ENCODE measurements around the gene RFTN1. TPM values are rescaled to one million over a fixed set of nuclear protein-coding genes. Genes with fewer than 3 reads are reported as not detected.

The RFTN1 gene
- total RNA-seq, 1 donor from 2014 or later, result 0.92 TPM

DNA sequence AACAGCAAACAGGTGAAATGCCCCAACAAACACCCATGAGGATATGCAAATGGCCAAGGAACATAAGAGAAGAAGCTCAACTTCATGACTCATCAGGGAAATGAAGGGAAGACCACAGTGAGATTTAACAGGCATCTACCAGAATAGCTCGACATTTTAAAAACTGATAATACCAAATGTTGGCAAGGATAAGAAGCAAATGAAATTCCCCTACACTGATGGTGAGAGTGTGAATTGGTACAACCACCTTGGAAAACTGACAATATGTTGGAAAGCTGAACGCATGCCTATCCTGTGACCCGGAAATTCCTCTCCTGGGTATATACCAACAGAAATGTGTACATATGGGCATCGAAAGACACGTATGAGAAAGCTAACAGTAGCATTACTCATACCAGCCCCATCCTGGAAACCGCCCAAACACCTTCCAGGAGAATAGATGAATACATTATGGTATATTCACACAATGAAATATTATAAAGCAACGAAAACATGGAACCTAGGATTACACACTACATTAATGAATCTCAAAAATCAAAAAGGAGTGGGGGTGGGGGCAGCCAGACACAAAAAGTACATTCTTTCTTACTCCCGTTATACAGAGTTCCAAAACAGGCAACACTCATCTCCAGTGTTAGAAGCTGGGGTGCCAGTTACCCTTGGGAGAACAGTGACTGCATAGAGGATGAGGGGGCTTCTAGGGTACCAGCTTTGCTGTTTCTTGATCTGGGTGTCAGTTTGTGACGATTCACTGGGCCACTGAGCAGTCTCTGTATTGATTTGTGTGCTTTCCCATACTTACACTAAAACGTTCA, 16.9 kb downstream of the RFTN1 start:
- peaks cover 11% of the 10 kb centered on the region for H3K4me1 Mint-ChIP-seq
- no peaks in the 10 kb centered on the region for H3K79me2 ChIP-seq (ENCODE audit: low read depth)

DNA sequence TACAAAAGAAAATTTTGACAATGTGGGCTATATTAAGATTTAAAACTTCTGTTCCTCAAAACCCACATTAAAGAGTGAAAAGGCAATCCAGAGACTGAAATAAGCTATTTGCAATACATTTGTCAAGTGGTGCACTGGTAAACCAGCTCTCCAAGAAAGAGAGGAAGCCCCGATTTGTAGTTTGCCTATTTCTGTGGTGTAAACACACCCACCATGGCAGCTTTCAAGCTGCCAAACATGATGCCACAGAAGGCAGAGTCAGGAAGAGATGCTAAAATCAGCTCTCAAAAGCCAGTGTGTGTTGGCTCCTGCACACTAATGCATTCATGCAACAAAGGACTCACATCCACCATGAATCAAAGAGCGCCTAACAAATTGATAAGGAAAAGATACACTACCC, 17.5 kb downstream of the RFTN1 start:
- Histone ChIP-seq H4K20me1 (ENCODE audit: low read depth) (no peaks in the 10 kb centered on the region), H3K4me2 (no peak overlapping the region), H2AFZ (replicated peaks) (no peak overlapping the region), H3K4me1 (peaks cover 12% of the 10 kb centered on the region), H3K9me3 (ENCODE audit: low read depth) (no peaks in the 10 kb centered on the region), H3K27me3 (no peaks in the 10 kb centered on the region), H3K4me3 (no peak overlapping the region), H3K9ac (no peak overlapping the region), H3K36me3 (no peaks in the 10 kb centered on the region), H3K79me2 (ENCODE audit: low read depth) (no peaks in the 10 kb centered on the region), H3F3A (ENCODE audit: low read depth) (no peaks in the 10 kb centered on the region), H3K27ac (no peak overlapping the region)
- Mint-ChIP-seq H3K4me3 (no peak overlapping the region), H3K27me3 (ENCODE audit: insufficient read depth, low read depth) (peaks cover 3% of the 10 kb centered on the region), H3K4me1 (peaks cover 11% of the 10 kb centered on the region), H3K36me3 (peaks cover 6% of the 10 kb centered on the region), H3K27ac (no peak overlapping the region), H3K9me3 (peaks cover 9% of the 10 kb centered on the region)
- no peak for DNase-seq (ENCODE audit: low spot score)
- TF ChIP-seq, protein P1, sequence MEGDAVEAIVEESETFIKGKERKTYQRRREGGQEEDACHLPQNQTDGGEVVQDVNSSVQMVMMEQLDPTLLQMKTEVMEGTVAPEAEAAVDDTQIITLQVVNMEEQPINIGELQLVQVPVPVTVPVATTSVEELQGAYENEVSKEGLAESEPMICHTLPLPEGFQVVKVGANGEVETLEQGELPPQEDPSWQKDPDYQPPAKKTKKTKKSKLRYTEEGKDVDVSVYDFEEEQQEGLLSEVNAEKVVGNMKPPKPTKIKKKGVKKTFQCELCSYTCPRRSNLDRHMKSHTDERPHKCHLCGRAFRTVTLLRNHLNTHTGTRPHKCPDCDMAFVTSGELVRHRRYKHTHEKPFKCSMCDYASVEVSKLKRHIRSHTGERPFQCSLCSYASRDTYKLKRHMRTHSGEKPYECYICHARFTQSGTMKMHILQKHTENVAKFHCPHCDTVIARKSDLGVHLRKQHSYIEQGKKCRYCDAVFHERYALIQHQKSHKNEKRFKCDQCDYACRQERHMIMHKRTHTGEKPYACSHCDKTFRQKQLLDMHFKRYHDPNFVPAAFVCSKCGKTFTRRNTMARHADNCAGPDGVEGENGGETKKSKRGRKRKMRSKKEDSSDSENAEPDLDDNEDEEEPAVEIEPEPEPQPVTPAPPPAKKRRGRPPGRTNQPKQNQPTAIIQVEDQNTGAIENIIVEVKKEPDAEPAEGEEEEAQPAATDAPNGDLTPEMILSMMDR (IDR thresholded peaks at IDR 0.05), result no peak
- TF ChIP-seq EZH2phosphoT487 (IDR thresholded peaks at IDR 0.05) (no peak), EZH2 (IDR thresholded peaks at IDR 0.05) (no peak)

More for the DNA sequence above, 16.9 kb downstream of the RFTN1 start:
- TF ChIP-seq, protein P1 (IDR thresholded peaks at IDR 0.05), result no peak
- TF ChIP-seq EZH2phosphoT487 (IDR thresholded peaks at IDR 0.05) (no peak), EZH2 (IDR thresholded peaks at IDR 0.05) (no peak)
- no peak overlapping the region for H3K9ac ChIP-seq
- Mint-ChIP-seq H3K9me3 (peaks cover 5% of the 10 kb centered on the region), H3K27me3 (ENCODE audit: insufficient read depth, low read depth) (peaks cover 3% of the 10 kb centered on the region), H3K4me3 (no peak overlapping the region), H3K36me3 (peaks cover 4% of the 10 kb centered on the region), H3K27ac (no peak overlapping the region)
- H3K27ac ChIP-seq, result no peak overlapping the region
- no peaks in the 10 kb centered on the region for H4K20me1 ChIP-seq (ENCODE audit: low read depth)
- H3K4me3 ChIP-seq, result no peak overlapping the region
- no peaks in the 10 kb centered on the region for H3K36me3 ChIP-seq
- H3K4me1 ChIP-seq, result peaks cover 12% of the 10 kb centered on the region
- H3K9me3 ChIP-seq (ENCODE audit: low read depth), result no peaks in the 10 kb centered on the region
- DNase-seq (ENCODE audit: low spot score), result no peak
- no peak overlapping the region for H3K4me2 ChIP-seq
- H3K27me3 ChIP-seq, result no peaks in the 10 kb centered on the region
- H3F3A ChIP-seq (ENCODE audit: low read depth), result no peaks in the 10 kb centered on the region
- no peak overlapping the region for H2AFZ ChIP-seq (replicated peaks)

DNA sequence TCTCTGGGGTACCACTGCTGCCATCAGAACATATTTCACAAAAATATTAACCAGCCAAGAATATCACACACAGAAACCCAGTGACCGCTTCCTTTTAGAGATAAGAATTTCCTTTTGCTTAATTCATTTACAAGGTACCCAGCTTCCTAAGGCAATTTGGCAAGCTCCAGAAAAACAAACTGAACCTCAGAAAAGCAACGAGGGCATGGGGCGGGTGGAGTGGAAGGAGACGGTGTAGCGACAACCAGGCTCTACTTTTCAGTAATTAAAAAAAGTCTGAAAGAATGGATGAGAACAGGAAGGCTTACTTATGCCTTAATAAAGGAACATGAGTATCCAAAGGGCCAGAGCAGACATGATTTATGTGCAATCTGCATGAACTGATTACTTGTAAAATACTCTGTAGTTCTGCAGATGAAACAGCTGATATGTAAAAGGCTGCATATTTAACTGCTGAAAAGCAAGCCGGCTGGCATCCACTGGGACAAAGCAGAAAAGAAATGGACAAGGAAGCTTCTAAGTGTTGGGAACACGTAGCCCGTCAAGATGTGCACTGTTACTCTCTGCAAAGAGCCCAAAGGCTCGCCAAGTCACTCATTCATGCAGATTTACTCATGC, 18.6 kb downstream of the RFTN1 start:
- no peaks in the 10 kb centered on the region for H3K9me3 ChIP-seq (ENCODE audit: low read depth)
- H3F3A ChIP-seq (ENCODE audit: low read depth), result no peaks in the 10 kb centered on the region
- Mint-ChIP-seq H3K36me3 (peaks cover 6% of the 10 kb centered on the region), H3K4me3 (no peak overlapping the region), H3K27ac (no peak overlapping the region), H3K9me3 (peaks cover 13% of the 10 kb centered on the region), H3K4me1 (peaks cover 11% of the 10 kb centered on the region), H3K27me3 (ENCODE audit: insufficient read depth, low read depth) (peaks cover 3% of the 10 kb centered on the region)
- no peaks in the 10 kb centered on the region for H3K27me3 ChIP-seq
- H3K27ac ChIP-seq, result no peak overlapping the region
- H3K79me2 ChIP-seq (ENCODE audit: low read depth), result no peaks in the 10 kb centered on the region
- no peak for DNase-seq (ENCODE audit: low spot score)
- no peak overlapping the region for H3K4me3 ChIP-seq
- H2AFZ ChIP-seq (replicated peaks), result no peak overlapping the region
- TF ChIP-seq, protein P1 (IDR thresholded peaks at IDR 0.05), result no peak
- TF ChIP-seq EZH2phosphoT487 (IDR thresholded peaks at IDR 0.05) (no peak), EZH2 (IDR thresholded peaks at IDR 0.05) (no peak)
- peaks cover 12% of the 10 kb centered on the region for H3K4me1 ChIP-seq
- H3K4me2 ChIP-seq, result no peak overlapping the region
- no peaks in the 10 kb centered on the region for H3K36me3 ChIP-seq
- no peaks in the 10 kb centered on the region for H4K20me1 ChIP-seq (ENCODE audit: low read depth)
- no peak overlapping the region for H3K9ac ChIP-seq
